DOHH2 (cell line): Measurements from ENCODE around the gene OSBPL8.

Experiments used
- EZH2phosphoT487 ChIP-seq: fragments of 200-600 bp; sonication (generic); IDR thresholded peaks from 2 replicates; pipeline ENCODE4 v1.6.1; 2017; ENCODE audit warnings: borderline replicate concordance, mild to moderate bottlenecking, antibody characterized with exemption, low read length, moderate library complexity, mixed read lengths
- TF ChIP-seq, protein P1 (sequence below): fragments of 200-600 bp; sonication (generic); IDR thresholded peaks from one replicate; pipeline ENCODE4 v1.5.1; 2014; ENCODE audit warnings: antibody characterized with exemption, mild to moderate bottlenecking, low read depth, low read length; ENCODE audit not compliant: poor library complexity, severe bottlenecking

DNA sequence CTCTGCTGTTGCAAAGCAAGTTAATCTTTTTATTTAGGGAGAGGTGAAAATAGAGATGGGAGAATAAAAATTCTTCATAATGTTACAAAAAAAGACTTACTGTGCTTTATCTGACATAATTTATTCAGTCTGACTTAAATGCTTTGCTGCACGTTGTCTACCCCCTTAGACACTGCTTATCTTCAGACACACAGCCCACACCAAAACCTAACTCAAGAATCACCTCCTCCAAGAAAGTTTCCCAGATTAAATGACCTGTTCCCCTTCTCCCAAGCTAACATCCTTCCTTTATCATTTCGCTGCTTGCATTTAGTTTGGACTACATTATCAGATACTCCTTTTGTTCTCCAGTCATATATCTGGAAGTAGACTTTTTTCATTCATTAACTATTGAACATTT is 3.8 kb downstream of the OSBPL8 start:
- no peak for TF ChIP-seq EZH2phosphoT487
- TF ChIP-seq, protein P1, sequence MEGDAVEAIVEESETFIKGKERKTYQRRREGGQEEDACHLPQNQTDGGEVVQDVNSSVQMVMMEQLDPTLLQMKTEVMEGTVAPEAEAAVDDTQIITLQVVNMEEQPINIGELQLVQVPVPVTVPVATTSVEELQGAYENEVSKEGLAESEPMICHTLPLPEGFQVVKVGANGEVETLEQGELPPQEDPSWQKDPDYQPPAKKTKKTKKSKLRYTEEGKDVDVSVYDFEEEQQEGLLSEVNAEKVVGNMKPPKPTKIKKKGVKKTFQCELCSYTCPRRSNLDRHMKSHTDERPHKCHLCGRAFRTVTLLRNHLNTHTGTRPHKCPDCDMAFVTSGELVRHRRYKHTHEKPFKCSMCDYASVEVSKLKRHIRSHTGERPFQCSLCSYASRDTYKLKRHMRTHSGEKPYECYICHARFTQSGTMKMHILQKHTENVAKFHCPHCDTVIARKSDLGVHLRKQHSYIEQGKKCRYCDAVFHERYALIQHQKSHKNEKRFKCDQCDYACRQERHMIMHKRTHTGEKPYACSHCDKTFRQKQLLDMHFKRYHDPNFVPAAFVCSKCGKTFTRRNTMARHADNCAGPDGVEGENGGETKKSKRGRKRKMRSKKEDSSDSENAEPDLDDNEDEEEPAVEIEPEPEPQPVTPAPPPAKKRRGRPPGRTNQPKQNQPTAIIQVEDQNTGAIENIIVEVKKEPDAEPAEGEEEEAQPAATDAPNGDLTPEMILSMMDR: no peak
